Lower leg skin (tissue), 3 donors: ENCODE data around the gene CLC.

ENCODE experiments used
- POLR2A ChIP-seq, 2 donors: fragments of 450-650 bp; IDR thresholded peaks; one replicate each; pipeline ENCODE4 v1.6.1; 2016 to 2017; ENCODE audit warnings: antibody characterized with exemption in 2 of 2, mild to moderate bottlenecking in 1 of 2, moderate library complexity in 1 of 2
- TF ChIP-seq, protein P1 (sequence below), 3 donors: fragments of 450-650 bp; IDR thresholded peaks; one replicate each; pipeline ENCODE4 v1.5.1; 2016; ENCODE audit warnings: antibody characterized with exemption in 3 of 3, mild to moderate bottlenecking in 3 of 3, moderate library complexity in 2 of 3

DNA sequence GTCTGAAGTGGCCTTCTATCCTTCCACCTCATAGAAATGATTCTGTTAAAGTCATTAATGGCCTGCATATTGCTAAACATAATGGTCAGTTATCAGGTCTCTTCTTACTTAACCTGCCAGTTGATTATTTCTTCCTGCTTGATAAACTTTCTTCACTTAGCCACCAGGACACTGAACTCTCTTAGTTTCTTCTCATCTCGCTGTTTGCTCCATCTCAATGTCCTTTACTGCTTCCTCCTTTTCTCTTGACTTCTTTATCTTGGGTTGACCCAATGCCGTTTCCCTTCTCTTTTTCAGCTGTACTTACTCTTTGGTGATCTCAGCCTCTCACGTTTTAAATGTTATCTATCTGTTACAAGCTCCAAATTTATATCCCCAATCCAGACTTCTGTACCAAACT lies 17.1 kb upstream of the CLC start:
- TF ChIP-seq, protein P1, sequence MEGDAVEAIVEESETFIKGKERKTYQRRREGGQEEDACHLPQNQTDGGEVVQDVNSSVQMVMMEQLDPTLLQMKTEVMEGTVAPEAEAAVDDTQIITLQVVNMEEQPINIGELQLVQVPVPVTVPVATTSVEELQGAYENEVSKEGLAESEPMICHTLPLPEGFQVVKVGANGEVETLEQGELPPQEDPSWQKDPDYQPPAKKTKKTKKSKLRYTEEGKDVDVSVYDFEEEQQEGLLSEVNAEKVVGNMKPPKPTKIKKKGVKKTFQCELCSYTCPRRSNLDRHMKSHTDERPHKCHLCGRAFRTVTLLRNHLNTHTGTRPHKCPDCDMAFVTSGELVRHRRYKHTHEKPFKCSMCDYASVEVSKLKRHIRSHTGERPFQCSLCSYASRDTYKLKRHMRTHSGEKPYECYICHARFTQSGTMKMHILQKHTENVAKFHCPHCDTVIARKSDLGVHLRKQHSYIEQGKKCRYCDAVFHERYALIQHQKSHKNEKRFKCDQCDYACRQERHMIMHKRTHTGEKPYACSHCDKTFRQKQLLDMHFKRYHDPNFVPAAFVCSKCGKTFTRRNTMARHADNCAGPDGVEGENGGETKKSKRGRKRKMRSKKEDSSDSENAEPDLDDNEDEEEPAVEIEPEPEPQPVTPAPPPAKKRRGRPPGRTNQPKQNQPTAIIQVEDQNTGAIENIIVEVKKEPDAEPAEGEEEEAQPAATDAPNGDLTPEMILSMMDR (IDR thresholded peaks at IDR 0.05), result no peak
- TF ChIP-seq POLR2A (IDR thresholded peaks at IDR 0.05), result no peak
